Renal cortical epithelial cell (primary cell): ENCODE data around the gene ECSIT. TPM values are rescaled to one million over a fixed set of nuclear protein-coding genes. Genes with fewer than 3 reads are reported as not detected.
"Not testable (repeated sequence)": the region's sequence is repeated elsewhere in the genome, so short reads cannot be mapped to it uniquely, and the experiment has no call there.

Experiments used
- DNase-seq: peaks from one replicate; pipeline ENCODE4 v3.0.0-alpha.2; 2011; ENCODE audit warnings: low read depth
- total RNA-seq: library from RNA; depleted of rRNA; stranded (reverse); fragments of >200 nt; gene quantifications from 2 replicates; pipeline ENCODE4 v1.2.3, GENCODE V29; 2014

Gene ECSIT, protein sequence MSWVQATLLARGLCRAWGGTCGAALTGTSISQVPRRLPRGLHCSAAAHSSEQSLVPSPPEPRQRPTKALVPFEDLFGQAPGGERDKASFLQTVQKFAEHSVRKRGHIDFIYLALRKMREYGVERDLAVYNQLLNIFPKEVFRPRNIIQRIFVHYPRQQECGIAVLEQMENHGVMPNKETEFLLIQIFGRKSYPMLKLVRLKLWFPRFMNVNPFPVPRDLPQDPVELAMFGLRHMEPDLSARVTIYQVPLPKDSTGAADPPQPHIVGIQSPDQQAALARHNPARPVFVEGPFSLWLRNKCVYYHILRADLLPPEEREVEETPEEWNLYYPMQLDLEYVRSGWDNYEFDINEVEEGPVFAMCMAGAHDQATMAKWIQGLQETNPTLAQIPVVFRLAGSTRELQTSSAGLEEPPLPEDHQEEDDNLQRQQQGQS
- total RNA-seq = 18.4 and 23.3 TPM in 2 replicates

- peak; percentile 96 for DNase-seq
These were observed at the start of gene ECSIT for GRCh38 chr19:11528551-11529341. TSS of gene ECSIT (minus strand) at chr19:11529134. CDS start at chr19:11519170, 9,964 bp downstream.

DNA sequence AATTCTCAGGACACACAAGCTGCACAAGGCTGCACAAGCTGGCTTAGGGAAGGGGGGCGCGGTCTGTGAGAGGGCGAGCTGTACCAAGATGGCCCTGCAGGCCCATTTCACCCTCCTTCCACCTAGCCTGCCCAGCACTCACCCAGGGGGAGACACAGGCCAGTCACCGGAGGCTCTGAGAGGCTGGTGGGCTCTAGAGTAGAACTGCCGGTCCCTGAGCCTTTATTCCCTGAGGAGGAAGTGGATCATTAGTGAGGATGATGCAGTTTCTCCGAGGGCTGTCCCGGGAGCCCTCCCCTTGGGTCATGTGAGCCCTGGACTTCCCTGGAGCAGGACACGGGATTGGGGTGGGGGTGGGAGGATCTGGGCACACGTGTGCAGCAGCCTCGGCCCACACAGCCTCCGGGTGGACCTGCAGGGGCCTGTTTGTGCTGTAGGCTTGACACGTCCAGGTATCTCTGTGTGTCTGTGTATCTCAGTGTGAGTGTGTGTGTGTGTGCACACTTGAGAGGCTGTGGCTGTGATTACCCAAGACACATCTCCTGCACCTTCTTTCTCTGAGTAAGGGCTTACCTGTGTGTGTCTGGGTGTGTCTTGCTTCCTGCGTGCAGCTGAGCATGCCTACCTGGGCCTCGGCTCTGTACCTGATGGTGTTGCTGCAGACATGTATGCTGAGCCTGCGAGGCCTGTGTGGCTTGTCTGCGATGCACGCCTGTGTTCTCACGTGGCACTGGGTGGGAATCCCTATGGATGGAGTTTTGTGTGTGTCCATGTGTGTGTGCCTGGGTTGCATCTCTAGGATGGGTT is 48.7 kb upstream of the ECSIT start, which contains the start of gene ACP5:
Gene ACP5 (minus strand): TSS at position 195 of the 807 bp plus-strand sequence. CDS start 328 bp downstream, outside the sequence.
- no peak for DNase-seq

GRCh38 chr19:11576227-11576626 is 47.3 kb upstream of the ECSIT start:
- no peak for DNase-seq

GRCh38 chr19:11574689-11575088 is 45.8 kb upstream of the ECSIT start:
- DNase-seq = no peak

- not testable (repeated sequence) for DNase-seq
These were observed 44.8 kb upstream of the ECSIT start for GRCh38 chr19:11573763-11574162.

GRCh38 chr19:11573354-11573753 is 44.4 kb upstream of the ECSIT start:
- DNase-seq = not testable (repeated sequence)

DNA sequence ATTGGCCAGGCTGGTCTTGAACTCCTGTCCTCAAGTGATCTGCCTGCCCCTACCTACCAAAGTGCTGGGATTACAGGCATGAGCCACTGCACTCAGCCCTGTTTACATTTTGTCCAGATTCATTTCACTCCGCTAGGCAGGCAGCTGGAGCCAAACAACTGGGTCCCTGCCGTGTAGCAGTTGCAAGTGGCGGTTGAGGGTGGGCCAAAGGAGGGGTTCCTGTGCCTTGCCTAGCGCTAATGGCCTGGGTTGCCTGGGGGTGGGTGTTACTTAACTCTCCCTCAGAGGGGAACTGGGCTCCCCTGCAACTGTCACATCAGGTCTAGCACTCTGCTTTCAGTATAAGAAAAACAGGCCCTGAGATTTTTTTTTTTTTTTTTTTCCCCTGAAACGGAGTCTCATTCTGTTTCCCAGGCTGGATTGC is 41.1 kb upstream of the ECSIT start:
- DNase-seq = no peak

GRCh38 chr19:11566164-11566563 is 37.2 kb upstream of the ECSIT start:
- DNase-seq = no peak

DNA sequence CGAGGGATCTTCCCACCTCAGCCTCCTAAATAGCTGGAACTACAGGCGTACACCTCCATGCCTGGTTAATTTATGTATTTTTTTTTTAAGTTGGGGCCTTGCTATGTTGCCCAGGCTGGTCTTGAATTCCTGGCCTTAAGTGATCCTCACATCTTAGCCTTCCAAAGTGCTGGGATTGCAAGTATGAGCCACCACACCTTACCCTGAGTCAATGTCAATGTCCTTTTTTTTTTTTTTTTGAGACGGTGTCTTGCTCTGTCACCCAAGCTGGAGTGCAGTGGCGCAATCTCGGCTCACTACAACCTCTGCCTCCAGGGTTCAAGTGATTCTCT is 36.7 kb upstream of the ECSIT start:
- not testable (repeated sequence) for DNase-seq

- DNase-seq = not testable (repeated sequence)
These were observed 35.3 kb upstream of the ECSIT start for GRCh38 chr19:11564082-11564807.

DNA sequence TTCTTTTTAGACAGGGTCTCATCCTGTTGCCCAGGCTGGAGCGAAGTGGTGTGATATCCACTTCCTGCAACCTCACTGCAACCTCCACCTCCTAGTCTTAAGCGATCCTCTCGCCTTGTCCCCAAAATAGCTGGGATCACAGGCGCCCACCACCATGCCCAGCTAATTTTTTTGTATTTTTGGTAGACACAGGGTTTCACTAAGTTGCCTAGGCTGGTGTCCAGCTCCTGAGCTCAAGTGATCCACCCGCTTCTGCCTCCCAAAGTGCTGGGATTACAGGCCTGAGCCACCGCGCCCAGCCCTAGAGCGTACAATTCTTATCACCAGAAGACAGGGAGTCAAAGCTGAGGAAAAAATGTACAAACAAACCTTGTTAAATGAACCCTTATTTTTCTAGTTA is 34.6 kb upstream of the ECSIT start:
- no peak for DNase-seq

GRCh38 chr19:11560404-11561051 is 31.6 kb upstream of the ECSIT start:
- peak; percentile 77 for DNase-seq

- DNase-seq = peak; percentile 95
These were observed 30.2 kb upstream of the ECSIT start, which contains the start of gene ELOF1 for GRCh38 chr19:11558881-11559828. TSS of gene ELOF1 (minus strand) at chr19:11559230. CDS start at chr19:11554347, 4,883 bp downstream.

DNA sequence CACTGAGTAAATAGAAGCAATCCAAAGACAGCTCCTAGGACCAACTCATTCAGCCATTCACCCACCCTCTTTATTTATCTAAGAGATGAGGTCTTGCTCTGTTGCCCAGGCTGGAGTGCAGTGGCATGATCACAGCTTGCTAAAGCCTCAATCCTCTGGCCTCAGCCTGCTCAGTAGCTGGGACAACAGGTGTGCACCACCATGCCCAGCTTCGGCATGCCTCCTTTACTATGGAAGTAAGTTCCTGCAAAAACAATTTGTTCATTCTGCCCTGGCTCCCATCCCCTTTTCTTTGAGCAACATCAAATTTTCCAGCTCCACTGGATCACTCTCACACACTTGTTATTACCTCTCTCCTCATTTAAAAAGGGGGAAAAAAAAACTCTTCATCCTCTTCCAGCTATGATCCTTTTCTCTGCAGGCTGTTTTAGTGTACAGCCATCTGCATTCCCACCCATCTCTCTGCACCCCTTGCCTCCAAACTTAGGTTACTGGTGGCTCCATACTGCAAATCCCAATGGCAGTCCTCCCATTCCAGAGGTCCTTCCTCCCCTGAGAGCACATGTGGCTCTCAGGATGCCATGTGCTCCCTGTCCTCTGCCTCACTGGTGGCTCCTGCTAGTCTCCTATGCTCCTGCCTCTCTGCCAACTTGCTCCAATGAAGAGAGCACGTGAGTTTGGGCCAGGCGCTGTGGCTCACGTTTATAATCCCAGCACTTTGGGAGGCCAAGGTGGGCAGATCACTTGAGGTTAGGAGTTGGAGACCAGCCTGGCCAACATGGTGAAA is 27.9 kb upstream of the ECSIT start:
- no peak for DNase-seq

DNA sequence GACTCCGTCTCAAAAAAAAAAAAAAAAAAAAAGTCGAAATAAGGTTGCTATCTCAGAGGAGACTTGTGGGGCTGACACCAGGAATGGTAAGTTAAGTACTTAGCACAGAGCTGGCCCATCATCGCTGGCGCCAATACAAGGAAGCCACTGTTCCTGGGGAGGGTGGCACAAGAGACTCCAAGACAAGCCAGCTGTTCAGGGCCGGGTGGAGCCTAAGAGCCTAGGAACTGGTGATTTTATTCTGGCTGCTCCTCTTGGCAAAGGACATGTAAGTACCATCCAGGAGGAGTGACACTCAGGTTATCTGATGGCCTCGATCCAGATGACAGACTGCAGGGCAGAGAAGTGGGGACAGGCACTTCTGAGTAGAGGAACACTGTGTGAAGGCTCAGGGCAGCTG is 26.3 kb upstream of the ECSIT start:
- no peak for DNase-seq

GRCh38 chr19:11554160-11554559 is 25.2 kb upstream of the ECSIT start:
- no peak for DNase-seq

DNA sequence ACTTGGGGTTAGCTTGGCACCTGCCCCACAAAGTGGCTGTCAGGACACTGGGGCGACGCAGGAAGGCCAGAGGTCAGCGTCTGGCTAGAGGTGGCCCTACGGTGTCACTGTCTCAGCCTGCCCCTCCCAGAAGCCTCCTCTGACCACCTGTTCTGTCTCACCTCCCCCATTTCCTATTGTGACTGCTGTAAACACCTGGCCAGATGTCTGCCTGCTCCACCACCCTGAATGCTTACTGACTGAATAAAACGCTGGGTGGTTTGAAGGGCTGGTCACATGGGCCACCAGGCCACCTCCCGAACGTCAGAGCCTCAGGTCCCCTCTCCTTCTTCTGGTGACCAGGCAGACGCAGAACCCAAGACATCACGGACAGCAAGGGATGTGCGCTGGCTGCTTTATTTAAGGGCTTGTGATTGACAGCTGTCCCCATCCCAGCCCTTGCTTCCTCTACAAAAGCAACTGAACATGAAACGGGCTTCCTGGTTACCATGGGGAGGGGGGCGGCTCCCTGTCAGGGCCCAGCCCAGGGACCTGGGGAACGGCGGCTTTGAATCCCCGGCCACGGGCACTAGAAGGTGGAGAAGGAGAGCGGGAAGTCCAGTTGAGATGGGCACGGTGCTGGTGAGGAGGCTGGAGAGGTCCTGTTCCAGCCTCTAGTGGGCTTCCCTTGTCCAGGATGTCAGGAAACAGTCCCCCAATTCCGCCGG is 23.9 kb upstream of the ECSIT start:
- DNase-seq = no peak
